NCI-H2171 treated with DMSO at 0.1 percent for 48 hours (cell line): Measurements from ENCODE around the gene FAM168A.

Source experiments
- DNase-seq: peaks from one replicate; lab custom pipeline; 2025; lab: John Stamatoyannopoulos, UW

Gene FAM168A

GRCh38 chr11:73401217-73401923 is 196.5 kb downstream of the FAM168A start:
- DNase-seq: no peak

GRCh38 chr11:73400293-73400692 is 197.6 kb downstream of the FAM168A start:
- no peak for DNase-seq

- DNase-seq: no peak
These were observed 198.3 kb downstream of the FAM168A start for GRCh38 chr11:73399636-73400035.

- DNase-seq: no peak
These were observed 198.7 kb downstream of the FAM168A start for GRCh38 chr11:73399159-73399590.

- DNase-seq: no peak
These were observed 199.2 kb downstream of the FAM168A start for GRCh38 chr11:73398721-73399120.

- no peak for DNase-seq
These were observed 199.8 kb downstream of the FAM168A start for GRCh38 chr11:73398132-73398526.

- no peak for DNase-seq
These were observed 200.3 kb downstream of the FAM168A start for GRCh38 chr11:73397468-73398131.

GRCh38 chr11:73396985-73397384 is 200.9 kb downstream of the FAM168A start:
- no peak for DNase-seq

- no peak for DNase-seq
These were observed 201.5 kb downstream of the FAM168A start for GRCh38 chr11:73396251-73396930.

GRCh38 chr11:73395297-73396208 is 202.4 kb downstream of the FAM168A start:
- DNase-seq: no peak

GRCh38 chr11:73394416-73395296 is 203.3 kb downstream of the FAM168A start:
- DNase-seq: no peak

- peak; percentile 61 for DNase-seq
These were observed 204.2 kb downstream of the FAM168A start for GRCh38 chr11:73393479-73394415.

- DNase-seq: no peak
These were observed 204.9 kb downstream of the FAM168A start for GRCh38 chr11:73393011-73393380.

GRCh38 chr11:73392108-73393010 is 205.6 kb downstream of the FAM168A start:
- DNase-seq: no peak

GRCh38 chr11:73391665-73392064 is 206.2 kb downstream of the FAM168A start:
- no peak for DNase-seq

GRCh38 chr11:73390601-73391565 is 207.0 kb downstream of the FAM168A start:
- no peak for DNase-seq

- no peak for DNase-seq
These were observed 208.0 kb downstream of the FAM168A start for GRCh38 chr11:73389916-73390315.

- no peak for DNase-seq
These were observed 208.8 kb downstream of the FAM168A start for GRCh38 chr11:73389134-73389525.
